ENCODE data around the gene LMF2. TPM values are rescaled to one million over a fixed set of nuclear protein-coding genes. Genes with fewer than 3 reads are reported as not detected.
"Not testable (repeated sequence)": the region's sequence is repeated elsewhere in the genome, so short reads cannot be mapped to it uniquely, and the experiment has no call there.

Gene LMF2
- total and polyA plus RNA-seq, 7 experiments from 2014 or later, result 15.0 to 133 (median 114) TPM

GRCh38 chr22:50545522-50546325, 38.2 kb upstream of the LMF2 start, which contains the start of gene KLHDC7B:
TSS of gene KLHDC7B (plus strand) at chr22:50545899. CDS start at chr22:50546244, 345 bp downstream.
- peaks cover 0 to 15% (median 0%) of the 10 kb centered on the region in 5 donors for H3K36me3 Mint-ChIP-seq
- H3K4me3 Mint-ChIP-seq, result peak within 1 kb of the TSS in 9 of 10 donors; percentile 29 to 77 (median 69)
- H3K4me1 Mint-ChIP-seq, result peaks cover 31 to 56% (median 36%) of the 10 kb centered on the region in 7 donors
- H3K27ac ChIP-seq (ENCODE audit: low read depth, low read length), result peak within 1 kb of the TSS; percentile 45
- CTCF ChIA-PET, result interaction anchor here (1.4 to 2.0 kb wide), 2 partner anchors 18 to 75 kb away, joined by 5 to 6 read pairs; partner anchors contain the start of gene SYCE3
- POLR2A ChIA-PET, result interaction anchor here (0.6 to 3.2 kb wide), 7 partner anchors 14 to 78 kb away, joined by 3 to 19 read pairs (median 4); partner anchors contain the start of gene SCO2
- intact Hi-C loops (cut with micrococcal nuclease), result loop anchor here in 1 of 2 donors (1.0 to 2.0 kb wide), 2 partner anchors 15 to 75 kb away; partner anchors contain the start of gene TYMP
- H3K27me3 ChIP-seq (ENCODE audit: control insufficient read depth in 2 of 2, insufficient read depth in 2 of 2, low read length in 2 of 2), result no peaks in the 10 kb centered on the region
- no peaks in the 10 kb centered on the region for H3K27me3 Mint-ChIP-seq
- H3K27ac Mint-ChIP-seq, result peak within 1 kb of the TSS in 7 of 9 donors; percentile 49 to 93 (median 83)
- H3K4me1 ChIP-seq (ENCODE audit: control insufficient read depth in 2 of 2, insufficient read depth in 2 of 2, low read length in 2 of 2), result peaks cover 35 to 46% of the 10 kb centered on the region in 2 donors
- no peak for ATAC-seq
- DNase-seq, result no peak
- peak within 1 kb of the TSS; percentile 67 for H3K4me3 ChIP-seq (ENCODE audit: low read length)
- H3K36me3 ChIP-seq (ENCODE audit: control insufficient read depth in 2 of 3, insufficient read depth in 3 of 3, low read length in 3 of 3), result no peaks in the 10 kb centered on the region
- peaks cover 0 to 7% (median 0%) of the 10 kb centered on the region in 11 donors for H3K9me3 Mint-ChIP-seq
- H3K9me3 ChIP-seq (ENCODE audit: control insufficient read depth in 2 of 3, low read length in 3 of 3), result no peaks in the 10 kb centered on the region

GRCh38 chr22:50544746-50545253, 37.3 kb upstream of the LMF2 start:
- peaks cover 0 to 7% (median 0%) of the 10 kb centered on the region in 11 donors for H3K9me3 Mint-ChIP-seq
- H3K36me3 Mint-ChIP-seq, result peaks cover 0 to 10% (median 0%) of the 10 kb centered on the region in 5 donors
- peaks cover 29 to 54% (median 30%) of the 10 kb centered on the region in 7 donors for H3K4me1 Mint-ChIP-seq
- Histone ChIP-seq H3K4me3 (ENCODE audit: low read length) (peak overlapping the region; percentile 67), H3K9me3 (ENCODE audit: control insufficient read depth in 2 of 3, low read length in 3 of 3) (no peaks in the 10 kb centered on the region), H3K27me3 (ENCODE audit: control insufficient read depth in 2 of 2, insufficient read depth in 2 of 2, low read length in 2 of 2) (no peaks in the 10 kb centered on the region), H3K27ac (ENCODE audit: low read depth, low read length) (peak overlapping the region; percentile 45), H3K36me3 (ENCODE audit: control insufficient read depth in 2 of 3, insufficient read depth in 3 of 3, low read length in 3 of 3) (no peaks in the 10 kb centered on the region), H3K4me1 (ENCODE audit: control insufficient read depth in 2 of 2, insufficient read depth in 2 of 2, low read length in 2 of 2) (peaks cover 36 to 40% of the 10 kb centered on the region in 2 donors)
- POLR2A ChIA-PET, result interaction anchor here (1.1 to 3.2 kb wide), 7 partner anchors 15 to 76 kb away, joined by 3 to 19 read pairs (median 4); partner anchors contain the start of genes SCO2 and SYCE3
- CTCF ChIA-PET, result interaction anchor here (0.6 to 1.6 kb wide), 3 partner anchors 18 to 739 kb away, joined by 3 to 5 read pairs (median 3); partner anchors contain the start of gene SYCE3
- H3K27ac Mint-ChIP-seq, result peak overlapping the region in 7 of 9 donors; percentile 25 to 93 (median 67)
- no peaks in the 10 kb centered on the region for H3K27me3 Mint-ChIP-seq
- peak overlapping the region in 8 of 10 donors; percentile 53 to 77 (median 70) for H3K4me3 Mint-ChIP-seq
- intact Hi-C loops (cut with micrococcal nuclease), result loop anchor here (1.0 to 2.0 kb wide), 8 partner anchors 13 to 76 kb away; partner anchors contain the start of genes CHKB (in 1 of the 2), NCAPH2 (in 1 of the 2), SCO2 (in 1 of the 2) and SYCE3 (in 1 of the 2)
- DNase-seq (no peak), ATAC-seq (no peak)

- Mint-ChIP-seq H3K27ac (peak overlapping the region in 6 of 9 donors; percentile 49 to 93 (median 75)), H3K36me3 (peaks cover 0 to 10% (median 0%) of the 10 kb centered on the region in 5 donors), H3K9me3 (peaks cover 0 to 7% (median 0%) of the 10 kb centered on the region in 11 donors), H3K4me1 (peaks cover 31 to 59% (median 36%) of the 10 kb centered on the region in 7 donors), H3K27me3 (no peaks in the 10 kb centered on the region), H3K4me3 (peak overlapping the region; percentile 53 to 77 (median 70))
- CTCF ChIA-PET, result interaction anchor here (0.6 to 1.6 kb wide), 3 partner anchors 19 to 739 kb away, joined by 3 to 5 read pairs (median 3); partner anchors contain the start of gene SYCE3
- DNase-seq (peak; percentile 60 to 80 (median 71)), ATAC-seq (peak; percentile 63)
- peak overlapping the region; percentile 45 for H3K27ac ChIP-seq (ENCODE audit: low read depth, low read length)
- no peaks in the 10 kb centered on the region for H3K36me3 ChIP-seq (ENCODE audit: control insufficient read depth in 2 of 3, insufficient read depth in 3 of 3, low read length in 3 of 3)
- intact Hi-C loops (cut with micrococcal nuclease), result loop anchor here (1.0 to 2.0 kb wide), 8 partner anchors 13 to 76 kb away; partner anchors contain the start of genes CHKB (in 1 of the 2), NCAPH2 (in 1 of the 2), SCO2 (in 1 of the 2) and SYCE3 (in 1 of the 2)
- H3K9me3 ChIP-seq (ENCODE audit: control insufficient read depth in 2 of 3, low read length in 3 of 3), result no peaks in the 10 kb centered on the region
- POLR2A ChIA-PET, result interaction anchor here (1.1 to 3.2 kb wide), 6 partner anchors 16 to 77 kb away, joined by 3 to 19 read pairs (median 5); partner anchors contain the start of genes SCO2 and SYCE3
- no peaks in the 10 kb centered on the region for H3K27me3 ChIP-seq (ENCODE audit: control insufficient read depth in 2 of 2, insufficient read depth in 2 of 2, low read length in 2 of 2)
- peak overlapping the region; percentile 67 for H3K4me3 ChIP-seq (ENCODE audit: low read length)
- peaks cover 33 to 40% of the 10 kb centered on the region in 2 donors for H3K4me1 ChIP-seq (ENCODE audit: control insufficient read depth in 2 of 2, insufficient read depth in 2 of 2, low read length in 2 of 2)
Observed at GRCh38 chr22:50544078-50544745, 36.7 kb upstream of the LMF2 start.

- DNase-seq, result no peak
- H3K4me3 Mint-ChIP-seq, result peak overlapping the region in 7 of 10 donors; percentile 2 to 70 (median 37)
Observed at GRCh38 chr22:50542416-50542927, 35.0 kb upstream of the LMF2 start.

GRCh38 chr22:50541667-50542026, 34.1 kb upstream of the LMF2 start:
- H3K4me1 ChIP-seq (ENCODE audit: control insufficient read depth in 2 of 2, insufficient read depth in 2 of 2, low read length in 2 of 2), result peaks cover 38 to 46% of the 10 kb centered on the region in 2 donors
- H3K27ac ChIP-seq (ENCODE audit: low read depth, low read length); H3K27me3 ChIP-seq (ENCODE audit: control insufficient read depth in 2 of 2, insufficient read depth in 2 of 2, low read length in 2 of 2); H3K9me3 Mint-ChIP-seq; H3K36me3 ChIP-seq (ENCODE audit: control insufficient read depth in 2 of 3, insufficient read depth in 3 of 3, low read length in 3 of 3); DNase-seq; H3K4me3 ChIP-seq (ENCODE audit: low read length); H3K27me3 Mint-ChIP-seq; intact Hi-C loops (cut with micrococcal nuclease); H3K4me3 Mint-ChIP-seq; H3K9me3 ChIP-seq (ENCODE audit: control insufficient read depth in 2 of 3, low read length in 3 of 3): not testable (repeated sequence)
- peaks cover 0 to 18% (median 0%) of the 10 kb centered on the region in 5 donors for H3K36me3 Mint-ChIP-seq
- H3K4me1 Mint-ChIP-seq, result peaks cover 38 to 73% (median 46%) of the 10 kb centered on the region in 7 donors
- ATAC-seq, result peak; percentile 33
- ChIA-PET CTCF (interaction anchor here (1.3 to 1.4 kb wide), 2 partner anchors 16 kb away, joined by 5 to 7 read pairs; partner anchors contain the start of gene SCO2), POLR2A (interaction anchor here (2.5 to 4.5 kb wide), 3 partner anchors 10 to 22 kb away, joined by 13 to 127 read pairs (median 20); partner anchors contain the start of genes SCO2, SYCE3 and TYMP)
- peak overlapping the region in 6 of 9 donors; percentile 59 to 100 (median 96) for H3K27ac Mint-ChIP-seq

More at GRCh38 chr22:50542416-50542927, 35.0 kb upstream of the LMF2 start:
- intact Hi-C loops (cut with micrococcal nuclease), result no loop called here
- H3K27me3 ChIP-seq (ENCODE audit: control insufficient read depth in 2 of 2, insufficient read depth in 2 of 2, low read length in 2 of 2), result no peaks in the 10 kb centered on the region
- no peaks in the 10 kb centered on the region for H3K9me3 ChIP-seq (ENCODE audit: control insufficient read depth in 2 of 3, low read length in 3 of 3)
- Mint-ChIP-seq H3K36me3 (peaks cover 0 to 18% (median 0%) of the 10 kb centered on the region in 5 donors), H3K9me3 (peaks cover 0 to 7% (median 0%) of the 10 kb centered on the region in 11 donors), H3K4me1 (peaks cover 38 to 67% (median 45%) of the 10 kb centered on the region in 7 donors), H3K27me3 (no peaks in the 10 kb centered on the region), H3K27ac (peak overlapping the region in 8 of 9 donors; percentile 51 to 100 (median 68))
- ChIA-PET CTCF (interaction anchor here (0.7 to 1.3 kb wide), 2 partner anchors 14 to 17 kb away, joined by 3 to 5 read pairs; partner anchors contain the start of gene SCO2), POLR2A (interaction anchor here (1.0 to 1.1 kb wide), 2 partner anchors 17 to 72 kb away, joined by 3 to 4 read pairs; partner anchors contain the start of gene SCO2)
- no peak overlapping the region for H3K4me3 ChIP-seq (ENCODE audit: low read length)
- ATAC-seq, result peak; percentile 36
- H3K27ac ChIP-seq (ENCODE audit: low read depth, low read length), result no peak overlapping the region
- H3K4me1 ChIP-seq (ENCODE audit: control insufficient read depth in 2 of 2, insufficient read depth in 2 of 2, low read length in 2 of 2), result peaks cover 38 to 46% of the 10 kb centered on the region in 2 donors
- no peaks in the 10 kb centered on the region for H3K36me3 ChIP-seq (ENCODE audit: control insufficient read depth in 2 of 3, insufficient read depth in 3 of 3, low read length in 3 of 3)

Data from naive thymus-derived CD4-positive, alpha-beta T cell (primary cell).